Pancreas (tissue), 10 donors: Measurements from ENCODE around the gene MAB21L2. TPM values are rescaled to one million over a fixed set of nuclear protein-coding genes. Genes with fewer than 3 reads are reported as not detected.
A peak's percentile ranks its signal among the peaks of the same experiment; 100 is the strongest.

Experiments used
- ATAC-seq, 4 donors: fragments of 200-7000 bp; cut with Tn5 transposase; one replicate each; pipeline versions ENCODE4 v1.8.0 to v1.9.1; 2020; ENCODE audit warnings: mild to moderate bottlenecking in 4 of 4, moderate library complexity in 4 of 4
- DNase-seq, 6 donors: peaks; one replicate each; pipeline ENCODE4 v3.0.0-alpha.2; 2020
- FAIRE-seq: peaks from 2 replicates; lab custom pipeline; 2012; peaks lifted over from hg19 to GRCh38; lab: Jason Lieb, UNC
- H3K27ac ChIP-seq, 4 donors: fragments of 200-600 bp; sonication (generic); 1 replicate in 3 of 4; 2 replicates in 1 of 4; pipeline versions ENCODE4 v1.5.0 to v1.8.0; 2020
- H3K27me3 ChIP-seq, 4 donors: fragments of 200-600 bp; one replicate each; pipeline ENCODE4 v1.8.0; 2021
- H3K36me3 ChIP-seq, 3 donors: fragments of 200-600 bp; sonication (generic) in 1 of 3; one replicate each; pipeline versions ENCODE4 v1.5.0 to v1.8.0; 2020 to 2021
- H3K4me1 ChIP-seq, 3 donors: fragments of 200-600 bp; one replicate each; pipeline ENCODE4 v1.8.0; 2021
- H3K4me3 ChIP-seq, 4 donors: fragments of 200-600 bp; sonication (generic) in 2 of 4; one replicate each; pipeline versions ENCODE4 v1.5.0 to v1.8.0; 2020 to 2021
- H3K9me3 ChIP-seq, 4 donors: fragments of 200-600 bp; one replicate each; pipeline ENCODE4 v1.8.0; 2021
- CTCF ChIP-seq, 4 donors: fragments of 200-600 bp; sonication (generic) in 3 of 4; IDR thresholded peaks; one replicate each; pipeline versions ENCODE4 v1.5.0 to v1.8.0; 2021; ENCODE audit warnings: antibody characterized with exemption in 4 of 4
- WGBS, 2 donors: extraction: QIAGEN DNeasy Blood & Tissue Kit; methylation state at CpG; one replicate each; pipeline ENCODE4 v1.1.7; 2013; 5-methylcytosine and 5-hydroxymethylcytosine counted together
- intact Hi-C, 3 donors: fragments of 100-400 bp; cut with DNase I; formaldehyde crosslinking; loops; one replicate each; pipeline versions ENCODE4 v1.11.1 to v1.14.2; 2022
- polyA plus RNA-seq, 2 donors: library from polyadenylated mRNA; stranded (reverse); fragments of 200-250 nt; gene quantifications; one replicate each; pipeline ENCODE4 v1.2.3, GENCODE V29; 2013
- total RNA-seq, 6 donors: library from RNA; stranded (reverse); fragmentation: NEBNext Ultra II Directional in 4 of 6; extraction: Animal tissue kit (Norgen Biotek cat#: 25700) in 4 of 6; gene quantifications; one replicate each; pipeline versions ENCODE4 v1.2.1 to v1.2.4, GENCODE V29; 2021 to 2023
- donor health status: healthy with polysubstance abuse.
- donor health status: DM: no; HTN: no; CAD: no; lungs with moderate emphysema.
- donor health status: DM: no; HTN: no; CAD: no.
- donor health status: control.
- donor health status: control.
- donor health status: Bipolar disorder and iron deficiency.
- donor health status: DM: yes; HTN: yes; CAD: no.
- donor health status: DM: no; HTN: no; CAD: no.
- donor health status: DM: no; HTN: no; CAD: no.
- donor health status: DM: yes; HTN: yes; CAD: no.

MAB21L2 gene
- total and polyA plus RNA-seq, 8 donors, result 0.09 to 0.20 (median 0.13) TPM; not detected in 4

GRCh38 chr4:150619042-150619441 lies 37.1 kb downstream of the MAB21L2 start:
- no peak for TF ChIP-seq CTCF (IDR thresholded peaks at IDR 0.05)
- no peaks in the 10 kb centered on the region for H3K36me3 ChIP-seq
- WGBS, 2 donors, result 52 to 62% methylated on average over 1 of the region's 1 CpG
- H3K4me1 ChIP-seq, result peaks cover 0 to 6% (median 0%) of the 10 kb centered on the region in 3 donors
- DNase-seq, result no peak
- H3K27me3 ChIP-seq, result no peaks in the 10 kb centered on the region
- no peak overlapping the region for H3K27ac ChIP-seq
- peak; percentile 56 for FAIRE-seq
- no peaks in the 10 kb centered on the region for H3K9me3 ChIP-seq
- peak in 1 of 4 donors; percentile 37 for ATAC-seq
- no peak overlapping the region for H3K4me3 ChIP-seq
- intact Hi-C loops, result no loop called here

GRCh38 chr4:150624055-150624454 lies 42.1 kb downstream of the MAB21L2 start:
- Histone ChIP-seq H3K4me1 (peaks cover 0 to 6% (median 0%) of the 10 kb centered on the region in 3 donors), H3K36me3 (no peaks in the 10 kb centered on the region), H3K27me3 (no peaks in the 10 kb centered on the region), H3K27ac (no peak overlapping the region), H3K9me3 (no peaks in the 10 kb centered on the region), H3K4me3 (no peak overlapping the region)
- FAIRE-seq (no peak), DNase-seq (no peak), ATAC-seq (no peak)
- no peak for TF ChIP-seq CTCF (IDR thresholded peaks at IDR 0.05)
- 96 to 99% methylated on average over 1 of the region's 1 CpG for WGBS, 2 donors
- intact Hi-C loops, result no loop called here

GRCh38 chr4:150625033-150625432 lies 43.1 kb downstream of the MAB21L2 start:
- Histone ChIP-seq H3K9me3 (no peaks in the 10 kb centered on the region), H3K4me1 (no peaks in the 10 kb centered on the region), H3K4me3 (no peak overlapping the region), H3K27me3 (no peaks in the 10 kb centered on the region), H3K36me3 (no peaks in the 10 kb centered on the region), H3K27ac (no peak overlapping the region)
- FAIRE-seq, result no peak
- DNase-seq, result no peak
- intact Hi-C loops, result no loop called here
- 88 to 92% methylated on average over 2 of the region's 2 CpGs for WGBS, 2 donors
- no peak for ATAC-seq
- no peak for TF ChIP-seq CTCF (IDR thresholded peaks at IDR 0.05)

GRCh38 chr4:150628073-150628472 lies 46.1 kb downstream of the MAB21L2 start:
- DNase-seq (no peak), FAIRE-seq (no peak), ATAC-seq (no peak)
- no peaks in the 10 kb centered on the region for H3K4me1 ChIP-seq
- no peak for TF ChIP-seq CTCF (IDR thresholded peaks at IDR 0.05)
- H3K27me3 ChIP-seq, result no peaks in the 10 kb centered on the region
- no peaks in the 10 kb centered on the region for H3K9me3 ChIP-seq
- no peaks in the 10 kb centered on the region for H3K36me3 ChIP-seq
- no peak overlapping the region for H3K27ac ChIP-seq
- intact Hi-C loops, result no loop called here
- H3K4me3 ChIP-seq, result no peak overlapping the region
- 80 to 81% methylated on average over 2 of the region's 2 CpGs for WGBS, 2 donors

GRCh38 chr4:150632639-150633038 lies 50.7 kb downstream of the MAB21L2 start:
- FAIRE-seq (no peak), ATAC-seq (no peak), DNase-seq (no peak)
- no peaks in the 10 kb centered on the region for H3K4me1 ChIP-seq
- no peaks in the 10 kb centered on the region for H3K9me3 ChIP-seq
- intact Hi-C loops, result no loop called here
- H3K27ac ChIP-seq, result no peak overlapping the region
- no peaks in the 10 kb centered on the region for H3K27me3 ChIP-seq
- no peak overlapping the region for H3K4me3 ChIP-seq
- no peak for TF ChIP-seq CTCF (IDR thresholded peaks at IDR 0.05)
- H3K36me3 ChIP-seq, result no peaks in the 10 kb centered on the region
